Mesenteric fat pad (tissue), 1 donor: Measurements from ENCODE around the gene SCNN1G. TPM values are rescaled to one million over a fixed set of nuclear protein-coding genes. Genes with fewer than 3 reads are reported as not detected.
"Not testable (repeated sequence)": the region's sequence is repeated elsewhere in the genome, so short reads cannot be mapped to it uniquely, and the experiment has no call there.

ENCODE experiments used
- DNase-seq: peaks from one replicate; pipeline ENCODE4 v3.0.0-alpha.2; 2020; ENCODE audit warnings: low spot score
- long read RNA-seq: library from polyadenylated mRNA; unstranded; transcript quantifications from one replicate; pipeline ENCODE4 v2.0.0, GENCODE V29; 2020
- total RNA-seq: library from RNA; stranded (reverse); fragmentation: NEBNext Ultra II Directional; extraction: Animal tissue kit (Norgen Biotek cat#: 25700); gene quantifications from one replicate; pipeline ENCODE4 v1.2.1, GENCODE V29; 2021
- donor health status: DM: yes; HTN: yes; CAD: no.

Gene SCNN1G
- total RNA-seq, result not detected
- long read RNA-seq, result 0 reads

- DNase-seq, result no peak
Observed at GRCh38 chr16:23182679-23183542, at the start of gene SCNN1G. TSS of gene SCNN1G (plus strand) at chr16:23182745. CDS start at chr16:23186272, 3,527 bp downstream.

- no peak for DNase-seq
Observed at GRCh38 chr16:23132775-23133463, 49.6 kb upstream of the SCNN1G start.

DNA sequence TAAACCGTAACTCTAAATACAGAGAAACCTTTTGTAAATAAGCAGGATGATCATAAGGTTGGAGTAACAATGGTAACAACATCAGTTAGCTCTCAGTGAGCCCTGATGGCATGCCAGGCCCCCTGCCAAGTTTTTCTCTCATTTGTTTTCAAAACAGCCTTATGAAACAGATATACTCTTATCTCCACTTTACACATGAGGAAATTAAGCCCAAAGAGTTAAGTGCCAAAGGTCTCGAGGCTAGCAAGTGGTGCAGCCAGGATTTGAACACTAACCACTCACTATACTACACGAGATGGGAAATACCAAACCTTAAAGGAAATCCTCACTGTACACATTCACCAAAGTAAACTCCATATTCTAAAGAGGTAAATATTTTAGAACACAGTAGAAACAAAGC lies 48.3 kb upstream of the SCNN1G start:
- DNase-seq, result no peak

GRCh38 chr16:23137256-23137655 lies 45.3 kb upstream of the SCNN1G start:
- no peak for DNase-seq

- DNase-seq, result no peak
Observed at GRCh38 chr16:23137818-23138217, 44.7 kb upstream of the SCNN1G start.

DNA sequence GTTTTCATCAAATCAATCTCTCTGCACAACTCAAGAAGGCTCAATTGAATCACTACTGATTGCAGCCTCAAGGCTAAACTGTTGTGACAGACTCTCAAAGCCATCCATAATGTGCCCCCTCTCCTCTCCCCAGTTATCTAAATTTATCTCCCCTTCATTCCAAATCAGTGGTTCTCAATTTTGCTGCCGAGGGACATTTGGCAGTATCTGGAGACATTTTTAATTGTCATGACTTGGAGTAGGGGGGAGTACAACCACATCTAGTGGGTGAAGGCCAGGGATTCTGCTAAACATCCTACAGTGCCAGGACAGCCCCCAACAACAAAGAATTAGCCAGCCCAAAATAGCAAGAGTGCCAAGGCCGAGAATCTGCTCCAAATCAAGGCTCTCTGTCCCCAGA lies 42.4 kb upstream of the SCNN1G start:
- DNase-seq, result no peak

- DNase-seq, result no peak
Observed at GRCh38 chr16:23141033-23141432, 41.5 kb upstream of the SCNN1G start.

- DNase-seq, result no peak
Observed at GRCh38 chr16:23141500-23141899, 41.0 kb upstream of the SCNN1G start.

DNA sequence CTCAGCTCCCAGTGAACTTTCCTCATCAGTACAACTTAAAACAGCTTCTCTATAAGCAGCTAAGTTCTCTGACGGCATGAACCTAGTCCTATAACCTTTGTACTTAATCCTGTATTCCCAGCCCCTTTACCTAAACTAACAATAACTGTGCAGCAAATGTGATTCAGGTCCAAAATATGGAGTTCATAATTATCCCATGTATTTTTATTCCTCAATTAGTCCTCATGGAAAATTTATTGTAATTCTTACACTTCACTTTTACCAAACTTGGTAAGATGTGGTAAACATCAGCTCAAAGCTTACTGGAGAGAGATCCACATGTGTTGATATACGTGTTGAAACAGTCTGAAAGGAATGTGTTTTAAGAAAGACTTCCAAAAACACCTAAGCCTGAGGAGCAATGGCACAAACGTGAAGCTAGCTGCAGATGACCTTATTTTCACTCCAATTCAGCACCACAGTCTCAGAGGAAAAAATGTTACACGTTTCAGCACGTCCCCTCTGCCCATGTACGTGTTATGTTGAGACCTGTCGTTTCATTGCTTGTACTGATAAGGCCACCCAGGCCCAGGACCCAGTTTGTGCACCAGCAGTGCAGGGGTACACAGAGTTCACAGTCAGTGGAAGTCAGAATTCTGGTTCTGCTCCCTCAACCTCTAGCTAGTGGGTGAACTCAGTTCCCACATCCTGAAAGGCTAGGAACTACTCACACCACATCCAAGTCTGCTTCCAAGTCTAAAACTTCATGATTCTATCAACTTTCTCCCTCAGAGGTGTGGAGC lies 40.4 kb upstream of the SCNN1G start:
- no peak for DNase-seq

DNA sequence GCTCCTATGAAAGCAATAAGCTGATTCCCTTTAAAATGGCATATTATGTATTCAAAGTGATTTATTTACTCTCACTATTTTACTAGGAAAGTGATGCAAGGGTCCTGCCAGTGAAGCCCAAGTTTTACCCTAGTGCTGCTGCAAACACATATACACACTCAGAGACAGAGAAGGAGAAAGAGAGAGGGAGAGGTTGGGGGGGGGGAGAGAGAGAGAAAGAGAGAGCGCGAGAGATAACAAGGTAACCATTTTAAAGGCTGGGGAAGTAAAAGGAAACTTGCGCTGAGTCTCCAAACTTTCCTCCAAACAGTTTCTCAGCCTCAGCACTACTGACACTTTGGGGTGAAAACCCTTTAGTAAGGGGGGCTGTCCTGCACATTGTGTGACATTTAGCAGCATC lies 39.2 kb upstream of the SCNN1G start:
- DNase-seq, result no peak

GRCh38 chr16:23144393-23144792 lies 38.2 kb upstream of the SCNN1G start:
- not testable (repeated sequence) for DNase-seq

- DNase-seq, result no peak
Observed at GRCh38 chr16:23145186-23145585, 37.4 kb upstream of the SCNN1G start.

- no peak for DNase-seq
Observed at GRCh38 chr16:23145608-23146007, 36.9 kb upstream of the SCNN1G start.

- no peak for DNase-seq
Observed at GRCh38 chr16:23146877-23147601, 35.5 kb upstream of the SCNN1G start.

DNA sequence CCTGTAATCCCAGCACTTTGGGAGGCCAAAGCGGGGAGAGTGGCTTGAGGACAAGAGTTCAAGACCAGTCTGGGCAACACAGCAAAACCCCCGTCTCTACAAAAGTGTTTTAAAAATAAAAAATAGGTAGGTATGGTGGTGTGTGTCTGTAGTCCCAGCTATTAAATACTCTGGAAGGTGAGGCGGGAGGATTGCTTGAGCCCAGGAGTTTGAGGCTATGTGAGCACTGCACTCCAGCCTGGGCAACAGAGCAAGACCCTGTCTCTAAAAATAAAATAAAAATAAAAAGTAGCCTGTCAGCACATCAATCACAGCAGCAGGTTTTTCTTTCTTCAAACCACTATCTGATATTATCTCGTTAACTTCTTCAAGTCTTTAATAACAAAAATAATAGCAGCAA lies 34.9 kb upstream of the SCNN1G start:
- DNase-seq, result no peak

DNA sequence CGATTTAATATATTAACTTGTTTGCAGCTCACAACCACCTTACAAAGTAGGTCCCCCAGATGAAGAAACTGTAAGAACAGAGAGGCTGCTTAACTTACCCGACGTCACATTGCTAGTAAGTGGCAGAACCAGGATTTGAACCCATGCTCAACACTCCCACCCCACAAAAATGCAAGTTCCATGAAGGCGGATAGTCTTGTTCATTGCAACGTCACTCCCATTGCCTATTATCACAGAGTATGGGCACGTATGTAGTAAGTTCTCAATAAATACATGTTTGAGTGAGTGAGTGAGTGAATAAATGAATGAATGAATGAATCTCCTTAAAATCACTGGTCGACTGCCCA lies 34.4 kb upstream of the SCNN1G start:
- DNase-seq, result no peak

GRCh38 chr16:23148513-23149266 lies 33.9 kb upstream of the SCNN1G start:
- peak; percentile 93 for DNase-seq

GRCh38 chr16:23149267-23149992 lies 33.1 kb upstream of the SCNN1G start, which contains the start of gene USP31:
TSS of gene USP31 (minus strand) at chr16:23149452. CDS start at chr16:23149270, 182 bp downstream.
- peak; percentile 99 for DNase-seq

- no peak for DNase-seq
Observed at GRCh38 chr16:23149993-23150364, 32.6 kb upstream of the SCNN1G start.
